K562 treated with DMSO at 1 percent for 12 hours (cell line): Measurements from ENCODE around the gene CDH26. TPM values are rescaled to one million over a fixed set of nuclear protein-coding genes. Genes with fewer than 3 reads are reported as not detected.

Experiments used
- total RNA-seq: library from RNA; unstranded; fragments of 300-600 nt; gene quantifications from 2 replicates; pipeline ENCODE4 v1.2.3, GENCODE V29; 2022; ENCODE audit not compliant: insufficient read depth

Gene CDH26
- total RNA-seq: 0.99 TPM in 1 of 2 replicates, not detected in the other

DNA sequence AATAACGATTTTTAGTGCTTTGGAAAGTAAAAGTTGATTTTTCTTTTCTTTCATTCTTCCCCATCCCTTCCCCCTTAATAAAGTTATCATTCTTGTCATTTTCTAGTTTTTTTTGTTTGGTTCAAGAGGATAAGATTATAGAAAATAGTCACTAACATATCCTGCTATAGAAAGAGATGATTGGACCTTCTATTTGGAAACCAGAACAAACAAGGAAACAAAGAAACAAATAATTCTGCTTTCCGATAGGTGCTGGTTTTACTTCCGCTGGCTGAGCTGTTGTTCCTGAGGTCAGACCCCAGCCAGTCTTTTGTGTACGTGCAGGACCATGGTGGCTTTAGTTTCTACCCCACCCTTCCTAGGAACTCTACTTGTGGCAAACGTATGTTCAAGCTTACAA lies at the start of gene CDH26:
Gene CDH26, plus strand, starts transcription at position 301 of the 400 bp plus-strand sequence. CDS start 304 bp downstream, outside the sequence.

DNA sequence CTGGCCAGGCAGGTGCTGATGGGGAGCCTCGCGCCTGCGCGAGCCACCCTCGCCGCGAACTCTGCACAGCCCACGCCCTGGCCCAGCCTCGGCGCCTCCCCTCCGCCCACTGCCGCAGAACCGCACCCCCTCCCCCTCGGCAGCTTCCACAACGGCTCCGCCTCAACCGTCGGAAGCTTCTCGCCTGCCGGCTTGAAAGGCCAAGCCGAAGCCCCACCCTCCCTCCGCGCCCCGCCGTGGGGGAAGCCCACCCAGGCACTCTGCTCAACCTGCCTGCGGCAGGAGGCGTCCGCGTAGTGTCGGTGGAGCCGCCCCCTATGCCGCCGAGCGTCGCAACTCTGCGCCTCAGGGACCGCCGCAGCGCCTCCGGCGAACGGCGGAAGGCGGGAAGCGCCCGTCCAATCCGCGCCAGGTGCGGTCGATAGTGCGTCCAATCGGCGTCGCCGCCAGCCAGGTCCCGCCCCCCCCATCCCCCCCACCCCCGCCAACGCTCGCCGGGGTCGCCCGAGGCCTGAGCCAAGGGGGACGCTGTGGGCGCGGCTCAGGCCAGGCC lies 24.9 kb upstream of the CDH26 start, which contains the start of gene SYCP2:
Gene SYCP2, minus strand, starts transcription at position 342 of the 553 bp plus-strand sequence. CDS start 11,224 bp downstream, outside the sequence.

DNA sequence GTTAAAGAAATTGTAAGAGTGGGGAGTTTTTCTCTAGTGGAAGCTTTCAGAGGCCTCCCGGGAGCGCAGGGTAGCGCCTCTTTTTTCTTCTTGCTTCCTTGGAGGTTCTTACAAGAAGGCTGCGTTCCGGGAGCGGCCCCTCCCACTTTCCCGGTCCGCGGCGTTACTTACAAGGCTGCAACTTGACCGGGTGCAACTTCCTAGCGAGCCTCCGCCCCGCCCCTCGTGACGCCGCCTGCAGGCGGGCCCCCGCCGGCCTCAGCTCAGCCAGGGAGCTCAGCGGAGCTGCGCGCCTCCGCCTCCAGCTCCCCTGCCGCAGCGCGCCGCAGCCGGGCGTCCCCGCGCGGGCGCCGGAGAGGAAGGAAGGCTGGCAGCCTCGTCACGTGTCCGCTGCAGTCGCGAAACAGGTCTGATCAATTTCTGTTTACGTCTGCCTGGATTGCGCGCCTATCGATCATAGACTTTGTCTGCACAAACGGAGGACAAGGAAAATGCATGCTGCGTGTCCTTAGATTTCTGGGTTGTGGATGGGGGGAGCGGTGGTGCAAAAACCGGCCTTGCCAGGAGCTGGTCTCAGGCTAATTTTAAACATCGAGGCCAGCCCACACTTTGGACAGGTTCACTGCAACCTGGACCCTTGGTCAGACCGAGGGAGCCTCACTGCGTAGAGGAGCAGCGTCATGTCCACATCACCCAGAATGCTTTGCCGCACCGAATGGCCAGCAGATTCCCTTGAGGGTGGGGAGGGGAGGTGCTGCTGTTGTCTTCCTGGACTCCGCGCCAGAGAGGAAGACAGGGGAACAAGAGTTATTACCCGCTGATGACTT lies 17.9 kb upstream of the CDH26 start, which contains the start of the genes FAM217B and PPP1R3D:
Gene FAM217B, plus strand, starts transcription at position 261 of the 827 bp plus-strand sequence. CDS start 3,555 bp downstream, outside the sequence.
Gene PPP1R3D, minus strand, starts transcription at position 177 of the 827 bp plus-strand sequence. CDS start 374 bp downstream, outside the sequence.

Other genes with a start within 250 kb of the CDH26 start
- 0.23 and 0.78 TPM in 2 replicates for gene SYCP2, start 24.8 kb upstream of the CDH26 start, total RNA-seq
- gene PPP1R3D, start 18.1 kb upstream of the CDH26 start, total RNA-seq: 1.3 and 5.4 TPM in 2 replicates
- 3.9 and 13.6 TPM in 2 replicates for gene FAM217B, start 18.0 kb upstream of the CDH26 start, total RNA-seq